ENCODE results near the gene STAM2. TPM values are rescaled to one million over a fixed set of nuclear protein-coding genes. Genes with fewer than 3 reads are reported as not detected.

The STAM2 gene
- total and polyA plus RNA-seq, 2 donors from 2014 or later: 12.5 to 41.1 TPM

DNA sequence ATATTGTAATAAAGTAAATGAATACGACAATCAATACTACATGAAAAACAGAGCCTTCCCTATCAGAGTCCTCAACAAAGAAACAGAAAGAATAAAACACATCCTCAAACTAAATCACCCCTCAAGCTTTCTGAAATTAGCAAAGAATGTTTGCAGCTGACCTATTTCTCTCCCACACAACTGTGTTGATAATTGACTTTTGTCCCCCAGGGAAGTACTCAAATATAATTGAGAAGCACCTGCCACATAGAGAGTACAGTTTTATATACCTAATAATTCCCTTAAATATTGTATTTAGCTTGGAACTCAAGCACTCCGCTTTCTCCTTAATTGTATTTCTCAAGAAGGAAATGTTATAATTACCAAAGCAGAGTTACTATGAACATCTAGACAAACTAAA lies 89.3 kb downstream of the STAM2 start:
- H3K9me3 ChIP-seq (ENCODE audit: control insufficient read depth in 2 of 3, insufficient read depth in 1 of 3, low read length in 3 of 3): no peaks in the 10 kb centered on the region
- intact Hi-C loops (cut with DNase I): no loop called here
- no peaks in the 10 kb centered on the region for H3K4me1 ChIP-seq (ENCODE audit: control insufficient read depth in 2 of 3, insufficient read depth in 2 of 3, low read depth in 1 of 3, low read length in 3 of 3)

DNA sequence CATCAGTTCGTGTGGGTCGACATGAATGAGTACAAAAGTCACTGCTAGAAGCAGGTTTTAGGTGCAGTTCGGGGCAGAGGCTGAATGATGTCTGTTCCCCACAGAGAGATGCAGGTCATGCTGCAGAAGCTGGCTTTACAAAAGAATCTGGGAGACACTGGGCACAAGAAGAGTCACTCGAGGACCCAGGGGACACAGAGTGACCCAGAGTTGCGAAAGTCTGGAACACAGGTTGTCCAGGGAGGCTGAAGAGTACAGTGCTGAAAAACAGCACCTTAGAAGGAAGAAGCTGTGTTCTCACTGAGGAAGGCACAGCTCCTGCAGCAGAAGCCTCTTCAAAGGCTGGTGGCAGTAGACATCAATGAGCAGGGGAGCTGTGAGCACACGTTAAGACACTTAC lies 91.5 kb downstream of the STAM2 start:
- no peaks in the 10 kb centered on the region for H3K9me3 ChIP-seq (ENCODE audit: control insufficient read depth in 2 of 3, insufficient read depth in 1 of 3, low read length in 3 of 3)
- no peak overlapping the region for H3K9ac ChIP-seq (ENCODE audit: low read length in 3 of 3)
- TF ChIP-seq, protein P1, sequence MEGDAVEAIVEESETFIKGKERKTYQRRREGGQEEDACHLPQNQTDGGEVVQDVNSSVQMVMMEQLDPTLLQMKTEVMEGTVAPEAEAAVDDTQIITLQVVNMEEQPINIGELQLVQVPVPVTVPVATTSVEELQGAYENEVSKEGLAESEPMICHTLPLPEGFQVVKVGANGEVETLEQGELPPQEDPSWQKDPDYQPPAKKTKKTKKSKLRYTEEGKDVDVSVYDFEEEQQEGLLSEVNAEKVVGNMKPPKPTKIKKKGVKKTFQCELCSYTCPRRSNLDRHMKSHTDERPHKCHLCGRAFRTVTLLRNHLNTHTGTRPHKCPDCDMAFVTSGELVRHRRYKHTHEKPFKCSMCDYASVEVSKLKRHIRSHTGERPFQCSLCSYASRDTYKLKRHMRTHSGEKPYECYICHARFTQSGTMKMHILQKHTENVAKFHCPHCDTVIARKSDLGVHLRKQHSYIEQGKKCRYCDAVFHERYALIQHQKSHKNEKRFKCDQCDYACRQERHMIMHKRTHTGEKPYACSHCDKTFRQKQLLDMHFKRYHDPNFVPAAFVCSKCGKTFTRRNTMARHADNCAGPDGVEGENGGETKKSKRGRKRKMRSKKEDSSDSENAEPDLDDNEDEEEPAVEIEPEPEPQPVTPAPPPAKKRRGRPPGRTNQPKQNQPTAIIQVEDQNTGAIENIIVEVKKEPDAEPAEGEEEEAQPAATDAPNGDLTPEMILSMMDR (IDR thresholded peaks at IDR 0.05; ENCODE audit: borderline replicate concordance, extremely low read depth, insufficient read depth): no peak
- intact Hi-C loops (cut with DNase I): no loop called here
- FAIRE-seq: no peak
- H3K36me3 ChIP-seq (ENCODE audit: control insufficient read depth in 2 of 3, insufficient read depth in 3 of 3, low read length in 3 of 3): no peaks in the 10 kb centered on the region
- H3K27me3 ChIP-seq (ENCODE audit: control insufficient read depth, insufficient read depth, low read length): no peaks in the 10 kb centered on the region
- no peak for DNase-seq
- H3K4me3 ChIP-seq (ENCODE audit: low read length in 3 of 3): no peak overlapping the region
- H3K4me1 ChIP-seq (ENCODE audit: control insufficient read depth in 2 of 3, insufficient read depth in 2 of 3, low read depth in 1 of 3, low read length in 3 of 3): no peaks in the 10 kb centered on the region
- H3K27ac ChIP-seq (ENCODE audit: low read depth in 2 of 2, low read length in 2 of 2): no peak overlapping the region

More for the DNA sequence above, 89.3 kb downstream of the STAM2 start:
- TF ChIP-seq, protein P1 (IDR thresholded peaks at IDR 0.05; ENCODE audit: borderline replicate concordance, extremely low read depth, insufficient read depth): no peak
- no peaks in the 10 kb centered on the region for H3K36me3 ChIP-seq (ENCODE audit: control insufficient read depth in 2 of 3, insufficient read depth in 3 of 3, low read length in 3 of 3)
- no peaks in the 10 kb centered on the region for H3K27me3 ChIP-seq (ENCODE audit: control insufficient read depth, insufficient read depth, low read length)
- FAIRE-seq (no peak), DNase-seq (no peak)
- no peak overlapping the region for H3K9ac ChIP-seq (ENCODE audit: low read length in 3 of 3)
- H3K27ac ChIP-seq (ENCODE audit: low read depth in 2 of 2, low read length in 2 of 2): no peak overlapping the region
- no peak overlapping the region for H3K4me3 ChIP-seq (ENCODE audit: low read length in 3 of 3)

- Histone ChIP-seq H3K36me3 (ENCODE audit: control insufficient read depth in 2 of 3, insufficient read depth in 3 of 3, low read length in 3 of 3) (no peaks in the 10 kb centered on the region), H3K27me3 (ENCODE audit: control insufficient read depth, insufficient read depth, low read length) (no peaks in the 10 kb centered on the region), H3K4me3 (ENCODE audit: low read length in 3 of 3) (no peak overlapping the region), H3K9ac (ENCODE audit: low read length in 3 of 3) (no peak overlapping the region), H3K9me3 (ENCODE audit: control insufficient read depth in 2 of 3, insufficient read depth in 1 of 3, low read length in 3 of 3) (no peaks in the 10 kb centered on the region), H3K4me1 (ENCODE audit: control insufficient read depth in 2 of 3, insufficient read depth in 2 of 3, low read depth in 1 of 3, low read length in 3 of 3) (no peaks in the 10 kb centered on the region), H3K27ac (ENCODE audit: low read depth in 2 of 2, low read length in 2 of 2) (no peak overlapping the region)
- no peak for FAIRE-seq
- TF ChIP-seq, protein P1 (IDR thresholded peaks at IDR 0.05; ENCODE audit: borderline replicate concordance, extremely low read depth, insufficient read depth): no peak
- intact Hi-C loops (cut with DNase I): no loop called here
- no peak for DNase-seq
These were observed 92.2 kb downstream of the STAM2 start for GRCh38 chr2:152083202-152083875.

DNA sequence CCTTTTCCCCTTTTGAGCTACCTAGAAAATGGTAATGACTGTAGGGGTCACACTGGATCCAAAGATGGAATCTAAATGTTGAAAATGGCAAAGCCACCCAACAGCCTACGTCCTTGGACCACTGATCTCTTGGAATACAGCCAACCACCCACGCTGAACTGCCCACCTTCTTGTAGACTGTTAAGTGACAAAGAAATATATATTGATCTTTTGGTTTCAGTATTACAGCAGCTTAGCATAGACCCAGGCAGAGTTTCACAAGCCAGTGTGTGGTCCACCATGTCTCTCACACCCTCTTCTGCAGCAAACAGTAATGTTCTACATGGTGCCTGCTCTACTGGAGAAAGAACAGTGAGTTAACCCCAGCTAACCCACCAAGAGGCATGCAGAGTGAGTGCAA lies 96.9 kb downstream of the STAM2 start:
- TF ChIP-seq, protein P1 (IDR thresholded peaks at IDR 0.05; ENCODE audit: borderline replicate concordance, extremely low read depth, insufficient read depth): no peak
- intact Hi-C loops (cut with DNase I): no loop called here
- no peak for DNase-seq
- Histone ChIP-seq H3K36me3 (ENCODE audit: control insufficient read depth in 2 of 3, insufficient read depth in 3 of 3, low read length in 3 of 3) (no peaks in the 10 kb centered on the region), H3K9ac (ENCODE audit: low read length in 3 of 3) (no peak overlapping the region), H3K27ac (ENCODE audit: low read depth in 2 of 2, low read length in 2 of 2) (no peak overlapping the region), H3K27me3 (ENCODE audit: control insufficient read depth, insufficient read depth, low read length) (no peaks in the 10 kb centered on the region), H3K4me3 (ENCODE audit: low read length in 3 of 3) (no peak overlapping the region), H3K4me1 (ENCODE audit: control insufficient read depth in 2 of 3, insufficient read depth in 2 of 3, low read depth in 1 of 3, low read length in 3 of 3) (peaks cover 0 to 2% (median 0%) of the 10 kb centered on the region in 3 donors), H3K9me3 (ENCODE audit: control insufficient read depth in 2 of 3, insufficient read depth in 1 of 3, low read length in 3 of 3) (no peaks in the 10 kb centered on the region)
- no peak for FAIRE-seq
